ENCODE data around the gene ADAMTSL2.

The ADAMTSL2 gene

DNA sequence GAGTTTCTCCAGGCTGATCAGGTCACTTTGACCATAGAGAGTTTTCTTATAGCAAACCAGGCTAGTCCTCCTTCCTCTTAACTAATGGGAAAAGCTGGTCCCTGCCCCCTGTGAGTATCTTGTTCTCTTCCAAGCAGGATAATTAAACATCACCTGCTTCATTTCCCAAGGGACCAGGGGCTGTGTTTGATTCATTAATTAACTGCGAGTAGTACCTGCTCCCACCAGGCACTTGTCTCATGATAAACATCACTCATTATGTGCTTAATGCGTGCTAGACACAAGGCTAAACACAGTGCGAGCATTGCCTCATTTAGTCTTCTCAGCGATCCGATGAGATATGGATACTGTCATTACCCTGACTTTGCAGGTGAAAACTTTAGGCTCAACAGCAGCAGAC lies 76.3 kb downstream of the ADAMTSL2 start:
- TF ChIP-seq, protein P1, sequence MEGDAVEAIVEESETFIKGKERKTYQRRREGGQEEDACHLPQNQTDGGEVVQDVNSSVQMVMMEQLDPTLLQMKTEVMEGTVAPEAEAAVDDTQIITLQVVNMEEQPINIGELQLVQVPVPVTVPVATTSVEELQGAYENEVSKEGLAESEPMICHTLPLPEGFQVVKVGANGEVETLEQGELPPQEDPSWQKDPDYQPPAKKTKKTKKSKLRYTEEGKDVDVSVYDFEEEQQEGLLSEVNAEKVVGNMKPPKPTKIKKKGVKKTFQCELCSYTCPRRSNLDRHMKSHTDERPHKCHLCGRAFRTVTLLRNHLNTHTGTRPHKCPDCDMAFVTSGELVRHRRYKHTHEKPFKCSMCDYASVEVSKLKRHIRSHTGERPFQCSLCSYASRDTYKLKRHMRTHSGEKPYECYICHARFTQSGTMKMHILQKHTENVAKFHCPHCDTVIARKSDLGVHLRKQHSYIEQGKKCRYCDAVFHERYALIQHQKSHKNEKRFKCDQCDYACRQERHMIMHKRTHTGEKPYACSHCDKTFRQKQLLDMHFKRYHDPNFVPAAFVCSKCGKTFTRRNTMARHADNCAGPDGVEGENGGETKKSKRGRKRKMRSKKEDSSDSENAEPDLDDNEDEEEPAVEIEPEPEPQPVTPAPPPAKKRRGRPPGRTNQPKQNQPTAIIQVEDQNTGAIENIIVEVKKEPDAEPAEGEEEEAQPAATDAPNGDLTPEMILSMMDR (IDR thresholded peaks at IDR 0.05; ENCODE audit: low read depth, low read length, missing control alignments) = no peak
- DNase-seq (ENCODE audit: low read depth) = no peak
- H3K4me3 ChIP-seq (ENCODE audit: low read depth, low read length) = no peak overlapping the region
- in situ Hi-C loops (cut with HindIII; ENCODE audit: low sequenced_read_pairs) = no loop called here

DNA sequence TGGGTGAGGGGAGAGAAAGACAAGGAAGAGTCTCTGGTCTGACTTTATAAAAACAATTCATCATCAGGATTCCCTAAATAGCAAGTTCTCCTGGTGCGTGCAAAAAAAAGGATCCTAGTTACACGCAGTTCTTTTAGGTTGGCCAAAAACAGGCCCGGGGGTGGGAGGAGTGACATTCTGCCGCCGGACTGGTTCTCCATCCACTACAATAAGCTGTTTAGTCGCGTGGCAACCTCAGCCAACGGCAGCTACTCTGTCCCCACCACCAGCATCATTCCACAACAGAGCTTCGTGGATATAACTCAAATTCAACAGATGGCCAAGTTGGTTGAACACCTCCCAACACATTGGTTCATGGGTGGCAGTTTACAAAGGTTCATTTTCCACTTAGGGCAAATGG lies 77.5 kb downstream of the ADAMTSL2 start:
- TF ChIP-seq, protein P1 (IDR thresholded peaks at IDR 0.05; ENCODE audit: low read depth, low read length, missing control alignments) = no peak
- H3K4me3 ChIP-seq (ENCODE audit: low read depth, low read length) = no peak overlapping the region
- in situ Hi-C loops (cut with HindIII; ENCODE audit: low sequenced_read_pairs) = no loop called here
- DNase-seq (ENCODE audit: low read depth) = no peak

DNA sequence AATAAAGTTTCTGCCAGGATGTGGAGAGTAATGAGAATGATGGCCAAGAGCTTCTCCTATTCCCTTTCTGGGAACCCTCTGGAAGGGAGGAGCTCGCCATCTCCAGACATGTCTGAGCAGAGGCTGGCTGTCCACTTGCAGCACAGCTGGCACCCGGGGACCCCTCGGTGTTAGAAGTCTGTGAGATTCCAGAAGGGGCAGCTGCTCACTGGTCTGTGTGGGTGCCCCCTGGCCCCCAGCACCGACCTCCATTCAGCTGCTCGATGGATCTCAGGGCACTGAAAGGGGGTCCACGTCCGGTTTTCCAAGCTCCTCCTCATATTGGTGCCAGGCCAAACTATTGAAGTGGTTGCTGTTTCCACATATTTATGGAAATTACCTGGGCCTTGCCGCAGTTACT lies 78.3 kb downstream of the ADAMTSL2 start:
- DNase-seq (ENCODE audit: low read depth) = no peak
- TF ChIP-seq, protein P1 (IDR thresholded peaks at IDR 0.05; ENCODE audit: low read depth, low read length, missing control alignments) = no peak
- in situ Hi-C loops (cut with HindIII; ENCODE audit: low sequenced_read_pairs) = no loop called here
- no peak overlapping the region for H3K4me3 ChIP-seq (ENCODE audit: low read depth, low read length)

- TF ChIP-seq, protein P1 (IDR thresholded peaks at IDR 0.05; ENCODE audit: low read depth, low read length, missing control alignments) = no peak
- no peak overlapping the region for H3K4me3 ChIP-seq (ENCODE audit: low read depth, low read length)
- no peak for DNase-seq (ENCODE audit: low read depth)
- in situ Hi-C loops (cut with HindIII; ENCODE audit: low sequenced_read_pairs) = no loop called here
Observed at GRCh38 chr9:133613432-133613831, 78.9 kb downstream of the ADAMTSL2 start.

DNA sequence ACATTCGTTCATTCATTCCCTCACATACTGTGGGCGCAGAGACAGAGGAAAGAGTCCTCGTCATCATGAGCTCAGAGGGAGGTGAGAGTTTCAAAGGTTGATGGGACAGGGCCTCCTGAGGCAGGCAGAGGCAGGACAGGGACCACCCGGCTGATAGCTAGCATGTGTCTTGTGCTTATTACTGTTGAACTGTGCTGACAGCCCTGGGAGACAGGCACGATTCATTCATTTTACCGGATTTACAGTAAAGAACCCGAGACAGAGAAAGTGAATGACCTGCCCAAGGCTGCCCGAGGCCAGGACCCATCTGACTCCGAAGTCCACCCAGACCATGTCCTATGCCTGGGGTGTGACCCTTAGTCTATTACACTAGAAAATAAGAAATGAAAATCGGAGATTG lies 79.6 kb downstream of the ADAMTSL2 start:
- TF ChIP-seq, protein P1 (IDR thresholded peaks at IDR 0.05; ENCODE audit: low read depth, low read length, missing control alignments) = no peak
- in situ Hi-C loops (cut with HindIII; ENCODE audit: low sequenced_read_pairs) = no loop called here
- DNase-seq (ENCODE audit: low read depth) = no peak
- no peak overlapping the region for H3K4me3 ChIP-seq (ENCODE audit: low read depth, low read length)

DNA sequence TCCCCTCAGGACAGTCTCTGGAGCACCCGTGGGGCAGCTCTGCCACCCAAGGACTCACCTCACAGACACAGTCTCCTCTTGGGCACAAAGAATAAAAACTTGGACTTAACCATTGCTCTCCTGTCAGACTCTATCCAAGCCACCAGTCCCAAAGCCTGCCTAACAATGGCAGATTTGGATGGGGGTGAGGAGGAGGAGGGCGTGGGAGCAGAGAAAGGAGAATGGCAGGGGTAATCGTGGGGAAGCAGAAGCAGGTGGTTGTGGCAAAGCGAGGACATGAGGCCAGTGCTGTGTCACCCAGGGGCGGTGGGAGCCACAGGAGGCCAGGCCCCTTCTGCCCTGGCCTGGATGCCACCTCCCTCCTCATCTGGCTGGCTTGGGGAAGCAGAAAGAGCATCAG lies 80.2 kb downstream of the ADAMTSL2 start:
- TF ChIP-seq, protein P1 (IDR thresholded peaks at IDR 0.05; ENCODE audit: low read depth, low read length, missing control alignments) = no peak
- no peak overlapping the region for H3K4me3 ChIP-seq (ENCODE audit: low read depth, low read length)
- DNase-seq (ENCODE audit: low read depth) = no peak
- in situ Hi-C loops (cut with HindIII; ENCODE audit: low sequenced_read_pairs) = no loop called here

DNA sequence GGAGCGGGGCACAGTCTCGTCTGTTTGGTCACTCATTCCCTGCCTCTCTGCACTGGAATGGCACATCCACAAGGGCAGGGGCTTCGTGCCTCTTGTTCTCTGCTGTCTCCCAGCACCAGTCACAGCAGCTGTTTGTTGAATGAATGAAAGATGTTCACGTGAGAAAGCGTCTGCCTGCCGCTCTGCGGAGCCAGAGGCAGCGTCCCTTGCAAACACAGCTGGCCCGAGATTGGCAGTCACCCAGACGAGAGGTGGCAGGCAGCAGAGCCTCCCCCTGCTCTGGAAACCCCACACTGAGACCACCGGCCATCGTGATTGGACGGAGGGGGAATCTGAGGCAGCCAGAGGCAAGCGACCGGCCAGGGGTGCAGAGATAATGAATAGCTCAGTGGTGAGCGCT lies 80.7 kb downstream of the ADAMTSL2 start:
- in situ Hi-C loops (cut with HindIII; ENCODE audit: low sequenced_read_pairs) = no loop called here
- H3K4me3 ChIP-seq (ENCODE audit: low read depth, low read length) = no peak overlapping the region
- TF ChIP-seq, protein P1 (IDR thresholded peaks at IDR 0.05; ENCODE audit: low read depth, low read length, missing control alignments) = no peak
- no peak for DNase-seq (ENCODE audit: low read depth)

All from astrocyte of the cerebellum (primary cell).